RWPE2 (cell line): ENCODE data around the gene EDN1.

ENCODE experiments used
- ATAC-seq: fragments of 200-7000 bp; cut with Tn5 transposase; 3 replicates; pipeline ENCODE4 v1.9.1; 2021; ENCODE audit warnings: low read depth
- DNase-seq: peaks from one replicate; pipeline ENCODE4 v3.0.0-alpha.2; 2020; ENCODE audit warnings: low spot score
- H3K27ac ChIP-seq: fragments of 450-650 bp; 2 replicates; pipeline ENCODE4 v1.5.1; 2017; ENCODE audit warnings: mild to moderate bottlenecking; ENCODE audit not compliant: poor library complexity, severe bottlenecking
- H3K27me3 ChIP-seq: fragments of 250-450 bp; sonication (Bioruptor Pico); 2 replicates; pipeline ENCODE4 v1.5.1; 2021; ENCODE audit warnings: mild to moderate bottlenecking, moderate library complexity; ENCODE audit not compliant: insufficient read depth, poor library complexity, severe bottlenecking
- H3K36me3 ChIP-seq: fragments of 250-450 bp; sonication (Bioruptor Pico); 2 replicates; pipeline ENCODE4 v1.5.1; 2020; ENCODE audit warnings: low read depth, mild to moderate bottlenecking, moderate library complexity
- H3K4me1 ChIP-seq: fragments of 250-450 bp; sonication (Bioruptor Pico); 2 replicates; pipeline ENCODE4 v1.5.1; 2021; ENCODE audit warnings: mild to moderate bottlenecking, moderate library complexity; ENCODE audit not compliant: insufficient read depth, poor library complexity, severe bottlenecking
- H3K4me3 ChIP-seq: fragments of 250-450 bp; sonication (Bioruptor Pico); 2 replicates; pipeline ENCODE4 v1.5.1; 2021; ENCODE audit warnings: mild to moderate bottlenecking, moderate library complexity; ENCODE audit not compliant: severe bottlenecking
- H3K9me3 ChIP-seq: fragments of 250-450 bp; sonication (Bioruptor Pico); 2 replicates; pipeline ENCODE4 v1.5.1; 2021; ENCODE audit warnings: mild to moderate bottlenecking, moderate library complexity; ENCODE audit not compliant: severe bottlenecking
- TF ChIP-seq, protein P1 (sequence below): fragments of 450-650 bp; IDR thresholded peaks from one replicate; pipeline ENCODE4 v1.5.1; 2017; ENCODE audit warnings: mild to moderate bottlenecking, moderate library complexity; ENCODE audit not compliant: poor library complexity, severe bottlenecking

EDN1 gene

DNA sequence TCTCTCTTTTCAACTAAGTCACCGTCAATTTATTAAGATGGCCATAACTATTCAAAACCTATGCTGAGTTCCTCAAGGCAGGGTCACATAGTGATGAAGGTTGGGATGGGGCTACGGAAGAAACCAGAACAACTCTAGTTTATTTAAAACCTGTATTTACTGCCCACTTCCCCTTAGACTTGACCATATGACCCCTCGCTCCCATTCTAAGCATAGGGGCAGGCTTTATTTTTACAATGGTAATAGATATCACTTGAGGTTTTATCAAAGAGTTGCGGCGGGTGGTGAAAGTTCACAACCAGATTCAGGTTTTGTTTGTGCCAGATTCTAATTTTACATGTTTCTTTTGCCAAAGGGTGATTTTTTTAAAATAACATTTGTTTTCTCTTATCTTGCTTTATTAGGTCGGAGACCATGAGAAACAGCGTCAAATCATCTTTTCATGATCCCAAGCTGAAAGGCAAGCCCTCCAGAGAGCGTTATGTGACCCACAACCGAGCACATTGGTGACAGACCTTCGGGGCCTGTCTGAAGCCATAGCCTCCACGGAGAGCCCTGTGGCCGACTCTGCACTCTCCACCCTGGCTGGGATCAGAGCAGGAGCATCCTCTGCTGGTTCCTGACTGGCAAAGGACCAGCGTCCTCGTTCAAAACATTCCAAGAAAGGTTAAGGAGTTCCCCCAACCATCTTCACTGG is 5.5 kb downstream of the EDN1 start:
- H3K27ac ChIP-seq = peak overlapping the region; percentile 90
- DNase-seq = no peak
- peaks cover 27% of the 10 kb centered on the region for H3K4me1 ChIP-seq
- H3K36me3 ChIP-seq = peaks cover 36% of the 10 kb centered on the region
- H3K4me3 ChIP-seq = no peak overlapping the region
- H3K9me3 ChIP-seq = no peaks in the 10 kb centered on the region
- TF ChIP-seq, protein P1, sequence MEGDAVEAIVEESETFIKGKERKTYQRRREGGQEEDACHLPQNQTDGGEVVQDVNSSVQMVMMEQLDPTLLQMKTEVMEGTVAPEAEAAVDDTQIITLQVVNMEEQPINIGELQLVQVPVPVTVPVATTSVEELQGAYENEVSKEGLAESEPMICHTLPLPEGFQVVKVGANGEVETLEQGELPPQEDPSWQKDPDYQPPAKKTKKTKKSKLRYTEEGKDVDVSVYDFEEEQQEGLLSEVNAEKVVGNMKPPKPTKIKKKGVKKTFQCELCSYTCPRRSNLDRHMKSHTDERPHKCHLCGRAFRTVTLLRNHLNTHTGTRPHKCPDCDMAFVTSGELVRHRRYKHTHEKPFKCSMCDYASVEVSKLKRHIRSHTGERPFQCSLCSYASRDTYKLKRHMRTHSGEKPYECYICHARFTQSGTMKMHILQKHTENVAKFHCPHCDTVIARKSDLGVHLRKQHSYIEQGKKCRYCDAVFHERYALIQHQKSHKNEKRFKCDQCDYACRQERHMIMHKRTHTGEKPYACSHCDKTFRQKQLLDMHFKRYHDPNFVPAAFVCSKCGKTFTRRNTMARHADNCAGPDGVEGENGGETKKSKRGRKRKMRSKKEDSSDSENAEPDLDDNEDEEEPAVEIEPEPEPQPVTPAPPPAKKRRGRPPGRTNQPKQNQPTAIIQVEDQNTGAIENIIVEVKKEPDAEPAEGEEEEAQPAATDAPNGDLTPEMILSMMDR = no peak
- ATAC-seq = peak; percentile 8; the same call in 2 of the 3 replicates
- H3K27me3 ChIP-seq = no peaks in the 10 kb centered on the region

DNA sequence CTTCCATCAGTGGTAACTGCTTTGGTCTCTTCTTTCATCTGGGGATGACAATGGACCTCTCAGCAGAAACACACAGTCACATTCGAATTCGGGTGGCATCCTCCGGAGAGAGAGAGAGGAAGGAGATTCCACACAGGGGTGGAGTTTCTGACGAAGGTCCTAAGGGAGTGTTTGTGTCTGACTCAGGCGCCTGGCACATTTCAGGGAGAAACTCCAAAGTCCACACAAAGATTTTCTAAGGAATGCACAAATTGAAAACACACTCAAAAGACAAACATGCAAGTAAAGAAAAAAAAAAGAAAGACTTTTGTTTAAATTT is 6.1 kb downstream of the EDN1 start:
- peak overlapping the region; percentile 90 for H3K27ac ChIP-seq
- DNase-seq = peak; percentile 67

DNA sequence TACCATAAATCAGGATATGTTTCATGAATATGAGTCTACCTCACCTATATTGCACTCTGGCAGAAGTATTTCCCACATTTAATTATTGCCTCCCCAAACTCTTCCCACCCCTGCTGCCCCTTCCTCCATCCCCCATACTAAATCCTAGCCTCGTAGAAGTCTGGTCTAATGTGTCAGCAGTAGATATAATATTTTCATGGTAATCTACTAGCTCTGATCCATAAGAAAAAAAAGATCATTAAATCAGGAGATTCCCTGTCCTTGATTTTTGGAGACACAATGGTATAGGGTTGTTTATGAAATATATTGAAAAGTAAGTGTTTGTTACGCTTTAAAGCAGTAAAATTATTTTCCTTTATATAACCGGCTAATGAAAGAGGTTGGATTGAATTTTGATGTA is 6.4 kb downstream of the EDN1 start:
- Histone ChIP-seq H3K27ac (peak overlapping the region; percentile 90), H3K9me3 (no peaks in the 10 kb centered on the region), H3K4me1 (peaks cover 21% of the 10 kb centered on the region), H3K27me3 (no peaks in the 10 kb centered on the region), H3K36me3 (peaks cover 36% of the 10 kb centered on the region), H3K4me3 (no peak overlapping the region)
- TF ChIP-seq, protein P1 = no peak
- DNase-seq = no peak
- no peak for ATAC-seq

More for the DNA sequence above, 6.1 kb downstream of the EDN1 start:
- Histone ChIP-seq H3K4me1 (peaks cover 24% of the 10 kb centered on the region), H3K27me3 (no peaks in the 10 kb centered on the region), H3K36me3 (peaks cover 36% of the 10 kb centered on the region), H3K4me3 (no peak overlapping the region), H3K9me3 (no peaks in the 10 kb centered on the region)
- TF ChIP-seq, protein P1 = no peak
- ATAC-seq = peak; percentile 76

DNA sequence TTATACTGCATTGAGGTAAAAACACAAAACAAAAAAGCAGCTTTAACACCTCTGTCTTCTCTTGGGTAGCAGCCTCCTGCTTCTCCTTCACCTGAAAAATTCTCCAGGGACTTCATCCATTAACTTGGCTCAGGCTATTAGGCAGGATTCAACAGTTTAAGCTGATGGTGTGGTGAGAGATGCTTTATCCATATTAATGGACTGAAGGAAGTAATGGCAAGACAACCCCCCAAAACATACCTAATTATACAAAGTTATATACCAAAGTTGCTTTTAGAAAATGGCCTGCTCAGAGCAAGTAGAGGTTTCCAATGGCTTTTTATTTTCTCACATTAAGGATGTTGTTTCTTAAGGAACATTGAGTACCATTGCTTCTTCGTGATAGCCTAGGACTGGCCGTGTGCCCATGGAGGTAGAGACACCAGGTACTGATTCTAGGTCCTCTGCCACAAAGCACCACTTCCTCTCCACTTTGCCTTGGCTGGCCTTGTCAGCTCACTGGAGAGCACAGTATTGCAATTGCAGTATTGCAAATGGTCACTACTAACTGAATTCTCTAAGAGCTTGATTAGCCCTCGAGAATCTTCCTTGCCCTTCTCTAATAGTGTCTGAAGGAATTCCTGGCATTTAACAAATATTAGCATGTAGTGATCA is 7.3 kb downstream of the EDN1 start:
- H3K4me1 ChIP-seq = peaks cover 14% of the 10 kb centered on the region
- H3K36me3 ChIP-seq = peaks cover 36% of the 10 kb centered on the region
- H3K4me3 ChIP-seq = no peak overlapping the region
- ATAC-seq = no peak
- H3K27ac ChIP-seq = peak overlapping the region; percentile 90
- DNase-seq = no peak
- TF ChIP-seq, protein P1 = no peak
- H3K27me3 ChIP-seq = no peaks in the 10 kb centered on the region
- H3K9me3 ChIP-seq = no peaks in the 10 kb centered on the region
